ENCODE data around the gene DENND1A.
A peak's percentile ranks its signal among the peaks of the same experiment; 100 is the strongest.

DENND1A gene

GRCh38 chr9:123718188-123718587, 211.7 kb downstream of the DENND1A start:
- H3K4me3 ChIP-seq (ENCODE audit: low read length) = no peak overlapping the region
- DNase-seq (ENCODE audit: low read depth) = peak; percentile 89
- no peak for TF ChIP-seq CTCF (conservative IDR thresholded peaks at IDR 0.05; ENCODE audit: low read depth, low read length)

- DNase-seq (ENCODE audit: low read depth) = no peak
- H3K4me3 ChIP-seq (ENCODE audit: low read length) = no peak overlapping the region
- TF ChIP-seq CTCF (conservative IDR thresholded peaks at IDR 0.05; ENCODE audit: low read depth, low read length) = no peak
These were observed 212.2 kb downstream of the DENND1A start for GRCh38 chr9:123717581-123718175.

- TF ChIP-seq CTCF (conservative IDR thresholded peaks at IDR 0.05; ENCODE audit: low read depth, low read length) = no peak
- no peak overlapping the region for H3K4me3 ChIP-seq (ENCODE audit: low read length)
- no peak for DNase-seq (ENCODE audit: low read depth)
These were observed 213.5 kb downstream of the DENND1A start for GRCh38 chr9:123716339-123716945.

GRCh38 chr9:123715258-123715657, 214.7 kb downstream of the DENND1A start:
- no peak for DNase-seq (ENCODE audit: low read depth)
- H3K4me3 ChIP-seq (ENCODE audit: low read length) = no peak overlapping the region
- no peak for TF ChIP-seq CTCF (conservative IDR thresholded peaks at IDR 0.05; ENCODE audit: low read depth, low read length)

GRCh38 chr9:123713282-123713681, 216.6 kb downstream of the DENND1A start:
- no peak for TF ChIP-seq CTCF (conservative IDR thresholded peaks at IDR 0.05; ENCODE audit: low read depth, low read length)
- no peak for DNase-seq (ENCODE audit: low read depth)
- no peak overlapping the region for H3K4me3 ChIP-seq (ENCODE audit: low read length)

GRCh38 chr9:123712399-123712798, 217.5 kb downstream of the DENND1A start:
- no peak for DNase-seq (ENCODE audit: low read depth)
- TF ChIP-seq CTCF (conservative IDR thresholded peaks at IDR 0.05; ENCODE audit: low read depth, low read length) = no peak
- no peak overlapping the region for H3K4me3 ChIP-seq (ENCODE audit: low read length)

- H3K4me3 ChIP-seq (ENCODE audit: low read length) = no peak overlapping the region
- no peak for DNase-seq (ENCODE audit: low read depth)
- TF ChIP-seq CTCF (conservative IDR thresholded peaks at IDR 0.05; ENCODE audit: low read depth, low read length) = no peak
These were observed 219.6 kb downstream of the DENND1A start for GRCh38 chr9:123710299-123710698.

Measured in retinal pigment epithelial cell (primary cell).